ENCODE results near the gene IGFBP5. TPM values are rescaled to one million over a fixed set of nuclear protein-coding genes. Genes with fewer than 3 reads are reported as not detected.

The IGFBP5 gene
- total and polyA plus RNA-seq, 2 donors (not counting 3 experiments of a cell fraction or from before 2014, with no cell fraction given): 0.06 TPM; not detected in 1

GRCh38 chr2:216676630-216677029, 18.7 kb downstream of the IGFBP5 start:
- DNase-seq (ENCODE audit: low read depth, low spot score): no peak
- no peak for FAIRE-seq
- H4K20me1 ChIP-seq (replicated peaks; ENCODE audit: control insufficient read depth, extremely low read depth, insufficient read depth, low read length): no peaks in the 10 kb centered on the region
- no peaks in the 10 kb centered on the region for H3K9me1 ChIP-seq (replicated peaks; ENCODE audit: control insufficient read depth, extremely low read depth, insufficient read depth, low read length)
- peaks cover 0 to 15% of the 10 kb centered on the region in 2 experiments for H3K27me3 ChIP-seq (ENCODE audit: control insufficient read depth in 2 of 2, insufficient read depth in 2 of 2, low read length in 2 of 2)
- dilution Hi-C loops (cut with MboI; ENCODE audit: extremely low pct_ligation_motif_present, low sequenced_read_pairs) (no loop called here), intact Hi-C loops (cut with micrococcal nuclease) (no loop called here)
- BruUV-seq (replicated peaks): no TSS peak
- TF ChIP-seq CTCF (IDR thresholded peaks at IDR 0.05; ENCODE audit: extremely low read depth in 1 of 2, insufficient read depth in 1 of 2, low read depth in 1 of 2, low read length in 2 of 2): no peak
- TF ChIP-seq FOS (IDR thresholded peaks at IDR 0.05; ENCODE audit: borderline replicate concordance, insufficient read depth, low read length): no peak
- no peak for TF ChIP-seq POLR2AphosphoS5 (IDR thresholded peaks at IDR 0.05; ENCODE audit: insufficient read depth, low read depth, low read length)
- no peak for TF ChIP-seq MAX (IDR thresholded peaks at IDR 0.05; ENCODE audit: insufficient read depth, insufficient read length)
- TF ChIP-seq POLR2A (IDR thresholded peaks at IDR 0.05; ENCODE audit: low read depth, low read length): no peak
- no peak for TF ChIP-seq GATA2 (IDR thresholded peaks at IDR 0.05; ENCODE audit: insufficient read depth, insufficient read length, low read depth, low read length)
- TF ChIP-seq JUN (IDR thresholded peaks at IDR 0.05; ENCODE audit: borderline replicate concordance, insufficient read depth, insufficient read length, low read depth): no peak
- TF ChIP-seq MYC (IDR thresholded peaks at IDR 0.05; ENCODE audit: low read depth, low read length): no peak
- TF ChIP-seq EZH2 (IDR thresholded peaks at IDR 0.05; ENCODE audit: borderline replicate concordance, low read depth, low read length, severe bottlenecking): no peak
- no peak overlapping the region for H3K4me3 ChIP-seq (replicated peaks in 1 of 3; ENCODE audit: insufficient read depth in 1 of 3, low read depth in 1 of 3, low read length in 3 of 3)
- H3K36me3 ChIP-seq (ENCODE audit: control insufficient read depth in 2 of 2, extremely low read depth in 1 of 2, insufficient read depth in 2 of 2, low read length in 2 of 2): no peaks in the 10 kb centered on the region
- no peaks in the 10 kb centered on the region for H3K4me1 ChIP-seq (ENCODE audit: control insufficient read depth, extremely low read depth, insufficient read depth, low read length)
- no peak overlapping the region for H3K4me2 ChIP-seq (ENCODE audit: insufficient read depth, low read length)
- ChIA-PET CTCF (interaction anchor here (0.8 kb wide), 1 partner anchor 834 kb away, joined by 3 read pairs; no protein-coding TSS in a partner anchor), POLR2A (no interaction called here)
- no peak overlapping the region for H2AFZ ChIP-seq (ENCODE audit: low read depth, low read length)
- no peaks in the 10 kb centered on the region for H3K79me2 ChIP-seq (ENCODE audit: control insufficient read depth, insufficient read depth, low read length)
- H3K27ac ChIP-seq (ENCODE audit: insufficient read depth, low read depth, low read length): no peak overlapping the region
- no peaks in the 10 kb centered on the region for H3K9me3 ChIP-seq (replicated peaks; ENCODE audit: control insufficient read depth, insufficient read depth, low read length)
- H3K9ac ChIP-seq (replicated peaks; ENCODE audit: extremely low read depth, insufficient read depth, low read length): no peak overlapping the region
